Right atrium auricular region (tissue), 2 donors: Measurements from ENCODE around the gene GLIS2. TPM values are rescaled to one million over a fixed set of nuclear protein-coding genes. Genes with fewer than 3 reads are reported as not detected.

ENCODE experiments used
- DNase-seq: peaks from one replicate; pipeline ENCODE4 v3.0.0-alpha.2; 2019; ENCODE audit warnings: low spot score
- H3K27ac ChIP-seq, 2 donors: fragments of 200-600 bp; sonication (generic); 1 replicate in 1 of 2; 2 replicates in 1 of 2; pipeline ENCODE4 v1.5.1; 2016 to 2019
- H3K27me3 ChIP-seq, 2 donors: fragments of 200-600 bp; sonication (generic); one replicate each; pipeline versions ENCODE4 v1.5.1 to v1.6.0; 2017 to 2019
- H3K36me3 ChIP-seq: fragments of 200-600 bp; sonication (generic); one replicate; pipeline ENCODE4 v1.5.1; 2016
- H3K4me1 ChIP-seq, 2 donors: fragments of 200-600 bp; sonication (generic); one replicate each; pipeline versions ENCODE4 v1.5.1 to v1.6.0; 2017 to 2019
- H3K4me3 ChIP-seq, 2 donors: fragments of 200-600 bp; sonication (generic); 1 replicate in 1 of 2; 2 replicates in 1 of 2; pipeline ENCODE4 v1.5.1; 2017 to 2019; ENCODE audit warnings: mild to moderate bottlenecking in 1 of 2, moderate library complexity in 1 of 2
- H3K9me3 ChIP-seq, 2 donors: fragments of 200-600 bp; sonication (generic); one replicate each; pipeline ENCODE4 v1.5.1; 2019
- CTCF ChIP-seq, 2 donors: fragments of 200-600 bp; sonication (generic); IDR thresholded peaks; one replicate each; pipeline ENCODE4 v1.5.1; 2019; ENCODE audit warnings: antibody characterized with exemption in 2 of 2
- total RNA-seq, 2 donors: library from RNA; depleted of rRNA; stranded (reverse); fragments of >200 nt; gene quantifications; one replicate each; pipeline ENCODE4 v1.1.0, GENCODE V29; 2016

The GLIS2 gene
- total RNA-seq, 2 donors from 2014 or later, result 10.3 to 16.0 TPM

- Histone ChIP-seq H3K9me3 (no peaks in the 10 kb centered on the region), H3K4me1 (peaks cover 0 to 68% of the 10 kb centered on the region in 2 donors), H3K27ac (peak overlapping the region; percentile 94 to 96), H3K4me3 (peak overlapping the region; percentile 70 to 85), H3K27me3 (no peaks in the 10 kb centered on the region), H3K36me3 (no peaks in the 10 kb centered on the region)
- no peak for TF ChIP-seq CTCF (IDR thresholded peaks at IDR 0.05)
- DNase-seq, result no peak
Measured at GRCh38 chr16:4316108-4316863, 419 bp downstream of the GLIS2 start.

GRCh38 chr16:4316864-4317531, 1.1 kb downstream of the GLIS2 start:
- Histone ChIP-seq H3K36me3 (no peaks in the 10 kb centered on the region), H3K27ac (peak overlapping the region; percentile 91 to 96), H3K9me3 (no peaks in the 10 kb centered on the region), H3K4me1 (peaks cover 0 to 75% of the 10 kb centered on the region in 2 donors), H3K4me3 (peak overlapping the region; percentile 70 to 85), H3K27me3 (no peaks in the 10 kb centered on the region)
- no peak for DNase-seq
- TF ChIP-seq CTCF (IDR thresholded peaks at IDR 0.05), result no peak

- peaks cover 0 to 82% of the 10 kb centered on the region in 2 donors for H3K4me1 ChIP-seq
- no peak for DNase-seq
- peak overlapping the region; percentile 70 to 85 for H3K4me3 ChIP-seq
Measured at GRCh38 chr16:4317532-4318450, 1.9 kb downstream of the GLIS2 start.

GRCh38 chr16:4318451-4318910, 2.6 kb downstream of the GLIS2 start:
- TF ChIP-seq CTCF (IDR thresholded peaks at IDR 0.05), result no peak
- H3K27me3 ChIP-seq, result no peaks in the 10 kb centered on the region
- H3K27ac ChIP-seq, result peak overlapping the region; percentile 91 to 96
- no peak overlapping the region for H3K4me3 ChIP-seq
- no peaks in the 10 kb centered on the region for H3K36me3 ChIP-seq
- no peaks in the 10 kb centered on the region for H3K9me3 ChIP-seq
- peaks cover 0 to 88% of the 10 kb centered on the region in 2 donors for H3K4me1 ChIP-seq
- DNase-seq, result no peak

More at GRCh38 chr16:4317532-4318450, 1.9 kb downstream of the GLIS2 start:
- H3K27me3 ChIP-seq, result no peaks in the 10 kb centered on the region
- H3K9me3 ChIP-seq, result no peaks in the 10 kb centered on the region
- TF ChIP-seq CTCF (IDR thresholded peaks at IDR 0.05), result no peak
- peak overlapping the region; percentile 91 to 96 for H3K27ac ChIP-seq
- no peaks in the 10 kb centered on the region for H3K36me3 ChIP-seq

GRCh38 chr16:4318967-4319366, 3.1 kb downstream of the GLIS2 start:
- no peaks in the 10 kb centered on the region for H3K27me3 ChIP-seq
- no peaks in the 10 kb centered on the region for H3K9me3 ChIP-seq
- peaks cover 0 to 88% of the 10 kb centered on the region in 2 donors for H3K4me1 ChIP-seq
- H3K36me3 ChIP-seq, result no peaks in the 10 kb centered on the region
- H3K27ac ChIP-seq, result peak overlapping the region; percentile 91 to 96
- no peak for TF ChIP-seq CTCF (IDR thresholded peaks at IDR 0.05)
- no peak for DNase-seq
- H3K4me3 ChIP-seq, result peak overlapping the region in 1 of 2 donors; percentile 19
